ENCODE data around the gene ADAMTS5.

The ADAMTS5 gene

GRCh38 chr21:26973226-26973625, 6.3 kb upstream of the ADAMTS5 start:
- TF ChIP-seq, protein P1, sequence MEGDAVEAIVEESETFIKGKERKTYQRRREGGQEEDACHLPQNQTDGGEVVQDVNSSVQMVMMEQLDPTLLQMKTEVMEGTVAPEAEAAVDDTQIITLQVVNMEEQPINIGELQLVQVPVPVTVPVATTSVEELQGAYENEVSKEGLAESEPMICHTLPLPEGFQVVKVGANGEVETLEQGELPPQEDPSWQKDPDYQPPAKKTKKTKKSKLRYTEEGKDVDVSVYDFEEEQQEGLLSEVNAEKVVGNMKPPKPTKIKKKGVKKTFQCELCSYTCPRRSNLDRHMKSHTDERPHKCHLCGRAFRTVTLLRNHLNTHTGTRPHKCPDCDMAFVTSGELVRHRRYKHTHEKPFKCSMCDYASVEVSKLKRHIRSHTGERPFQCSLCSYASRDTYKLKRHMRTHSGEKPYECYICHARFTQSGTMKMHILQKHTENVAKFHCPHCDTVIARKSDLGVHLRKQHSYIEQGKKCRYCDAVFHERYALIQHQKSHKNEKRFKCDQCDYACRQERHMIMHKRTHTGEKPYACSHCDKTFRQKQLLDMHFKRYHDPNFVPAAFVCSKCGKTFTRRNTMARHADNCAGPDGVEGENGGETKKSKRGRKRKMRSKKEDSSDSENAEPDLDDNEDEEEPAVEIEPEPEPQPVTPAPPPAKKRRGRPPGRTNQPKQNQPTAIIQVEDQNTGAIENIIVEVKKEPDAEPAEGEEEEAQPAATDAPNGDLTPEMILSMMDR (IDR thresholded peaks at IDR 0.05), result no peak

GRCh38 chr21:26972192-26972591, 5.3 kb upstream of the ADAMTS5 start:
- H3K27me3 ChIP-seq, result peaks cover 42% of the 10 kb centered on the region
- H3K4me3 ChIP-seq (ENCODE audit: low read depth in 1 of 2, low read length in 1 of 2), result no peak overlapping the region
- H3K36me3 ChIP-seq, result no peaks in the 10 kb centered on the region
- peaks cover 7% of the 10 kb centered on the region in 2 experiments for H3K4me1 ChIP-seq (ENCODE audit: control insufficient read depth in 1 of 2, insufficient read depth in 1 of 2, low read depth in 1 of 2, low read length in 1 of 2)
- H3K9me3 ChIP-seq, result no peaks in the 10 kb centered on the region
- H3K27ac ChIP-seq, result no peak overlapping the region
- TF ChIP-seq, protein P1 (IDR thresholded peaks at IDR 0.05), result no peak

More at GRCh38 chr21:26973226-26973625, 6.3 kb upstream of the ADAMTS5 start:
- H3K4me1 ChIP-seq (ENCODE audit: control insufficient read depth in 1 of 2, insufficient read depth in 1 of 2, low read depth in 1 of 2, low read length in 1 of 2), result no peaks in the 10 kb centered on the region
- H3K9me3 ChIP-seq, result no peaks in the 10 kb centered on the region
- H3K27ac ChIP-seq, result no peak overlapping the region
- peaks cover 32% of the 10 kb centered on the region for H3K27me3 ChIP-seq
- no peaks in the 10 kb centered on the region for H3K36me3 ChIP-seq
- H3K4me3 ChIP-seq (ENCODE audit: low read depth in 1 of 2, low read length in 1 of 2), result no peak overlapping the region

DNA sequence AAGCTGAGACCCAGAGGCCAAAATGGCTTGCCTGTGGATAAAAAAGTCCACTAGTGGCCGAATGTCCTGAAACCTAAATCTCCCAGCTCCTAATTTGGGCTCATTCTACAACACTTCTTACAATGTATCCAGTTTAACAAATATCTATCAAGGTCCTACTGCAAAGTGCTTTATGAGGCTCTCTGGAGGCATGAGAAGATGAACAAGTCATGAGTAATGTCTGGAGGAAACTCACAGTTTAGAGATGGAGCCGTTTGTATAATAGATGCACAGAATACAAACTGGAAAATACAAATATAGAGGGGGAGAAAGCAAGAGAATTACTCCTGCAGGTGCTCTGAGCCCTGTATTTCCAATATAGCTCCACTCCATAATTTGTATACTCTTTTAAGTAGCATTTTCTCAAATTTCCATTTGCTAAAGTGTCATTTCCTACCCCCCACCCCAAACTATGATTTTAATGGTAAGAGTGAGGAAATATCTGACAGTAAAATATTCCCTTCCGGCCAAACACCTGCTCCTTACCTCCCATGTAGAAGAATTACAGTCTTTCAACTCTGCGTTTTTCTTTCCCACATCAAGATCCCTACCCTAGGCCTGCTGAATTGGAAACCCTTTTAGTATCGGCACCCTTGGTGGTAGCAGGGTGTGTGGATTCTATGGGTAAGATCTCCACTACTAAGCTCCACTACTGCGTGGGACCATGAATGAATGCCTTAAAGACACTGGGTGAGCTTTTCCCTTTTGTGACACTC, 3.3 kb upstream of the ADAMTS5 start:
- Histone ChIP-seq H3K9me3 (no peaks in the 10 kb centered on the region), H3K27me3 (peaks cover 62% of the 10 kb centered on the region), H3K4me1 (ENCODE audit: control insufficient read depth in 1 of 2, insufficient read depth in 1 of 2, low read depth in 1 of 2, low read length in 1 of 2) (peaks cover 17 to 18% of the 10 kb centered on the region in 2 experiments), H3K27ac (no peak overlapping the region), H3K36me3 (no peaks in the 10 kb centered on the region), H3K4me3 (ENCODE audit: low read depth in 1 of 2, low read length in 1 of 2) (no peak overlapping the region)
- TF ChIP-seq, protein P1 (IDR thresholded peaks at IDR 0.05), result no peak

- peak overlapping the region; percentile 29 to 37 for H3K4me3 ChIP-seq (ENCODE audit: low read depth in 1 of 2, low read length in 1 of 2)
- H3K27me3 ChIP-seq, result peaks cover 93% of the 10 kb centered on the region
- H3K9me3 ChIP-seq, result no peaks in the 10 kb centered on the region
- TF ChIP-seq, protein P1 (IDR thresholded peaks at IDR 0.05), result no peak
- H3K27ac ChIP-seq, result no peak overlapping the region
- no peaks in the 10 kb centered on the region for H3K36me3 ChIP-seq
- peaks cover 17 to 18% of the 10 kb centered on the region in 2 experiments for H3K4me1 ChIP-seq (ENCODE audit: control insufficient read depth in 1 of 2, insufficient read depth in 1 of 2, low read depth in 1 of 2, low read length in 1 of 2)
Measured at GRCh38 chr21:26966649-26967061, 233 bp downstream of the ADAMTS5 start.

- TF ChIP-seq, protein P1 (IDR thresholded peaks at IDR 0.05), result no peak
- Histone ChIP-seq H3K4me1 (ENCODE audit: control insufficient read depth in 1 of 2, insufficient read depth in 1 of 2, low read depth in 1 of 2, low read length in 1 of 2) (peaks cover 17 to 18% of the 10 kb centered on the region in 2 experiments), H3K27ac (no peak overlapping the region), H3K4me3 (ENCODE audit: low read depth in 1 of 2, low read length in 1 of 2) (peak overlapping the region in 1 of 2 experiments; percentile 37), H3K9me3 (no peaks in the 10 kb centered on the region), H3K27me3 (peaks cover 96% of the 10 kb centered on the region), H3K36me3 (no peaks in the 10 kb centered on the region)
Measured at GRCh38 chr21:26965907-26966581, 844 bp downstream of the ADAMTS5 start.

Data from neutrophil (primary cell).